GM23248 (cell line): ENCODE data around the gene RHOT2.

ENCODE experiments used
- EZH2 ChIP-seq: fragments of 200-600 bp; sonication (generic); IDR thresholded peaks from 2 replicates; pipeline ENCODE4 v1.6.1; 2018; ENCODE audit warnings: antibody characterized with exemption, mild to moderate bottlenecking; ENCODE audit not compliant: insufficient read depth, poor library complexity, severe bottlenecking
- EZH2phosphoT487 ChIP-seq: fragments of 200-600 bp; sonication (generic); IDR thresholded peaks from 2 replicates; pipeline ENCODE4 v1.6.1; 2018; ENCODE audit warnings: antibody characterized with exemption, moderate library complexity, mild to moderate bottlenecking, low read depth; ENCODE audit not compliant: insufficient read depth

DNA sequence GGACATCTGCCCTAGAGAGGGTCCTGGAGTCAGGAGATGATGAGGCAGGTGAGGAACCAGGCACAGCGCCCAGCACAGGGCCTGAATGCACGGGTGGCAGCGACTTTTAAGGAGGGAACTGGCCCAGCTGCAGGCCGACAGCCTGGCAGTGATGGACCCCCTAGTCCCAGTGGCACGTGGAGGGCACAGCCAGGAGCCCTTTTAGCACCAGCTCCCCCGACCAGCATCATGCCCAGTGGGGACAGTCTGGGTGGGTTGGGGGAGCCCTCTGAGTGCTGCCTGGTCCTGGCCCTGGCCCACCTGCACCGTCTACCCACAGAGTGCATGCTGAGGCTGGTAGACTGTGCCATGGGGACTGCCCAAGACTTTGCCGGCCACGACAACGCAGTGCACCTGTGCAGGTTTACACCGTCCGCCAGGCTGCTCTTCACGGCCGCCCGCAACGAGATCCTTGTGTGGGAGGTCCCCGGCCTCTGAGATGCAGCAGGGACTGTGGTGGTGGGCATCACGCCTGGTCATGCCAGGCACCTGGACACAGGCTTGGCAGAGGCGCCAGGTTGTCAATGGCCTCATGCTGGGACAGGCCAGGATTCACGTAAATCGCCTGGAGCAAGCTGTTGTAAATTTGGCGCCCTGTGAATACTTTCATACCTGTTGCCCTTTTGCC is 686 bp upstream of the RHOT2 start:
- TF ChIP-seq EZH2 (no peak), EZH2phosphoT487 (no peak)
